Upper lobe of right lung (tissue), 1 donor: ENCODE data around the gene LIN7A. TPM values are rescaled to one million over a fixed set of nuclear protein-coding genes. Genes with fewer than 3 reads are reported as not detected.

ENCODE experiments used
- ATAC-seq: fragments of 200-7000 bp; cut with Tn5 transposase; one replicate; pipeline ENCODE4 v1.9.1; 2020; ENCODE audit warnings: mild to moderate bottlenecking, moderate library complexity
- DNase-seq: peaks from one replicate; pipeline ENCODE4 v3.0.0-alpha.2; 2020
- H3K27ac ChIP-seq: fragments of 200-600 bp; one replicate; pipeline ENCODE4 v1.8.0; 2022
- H3K27me3 ChIP-seq: fragments of 200-600 bp; one replicate; pipeline ENCODE4 v1.8.0; 2022; ENCODE audit warnings: mild to moderate bottlenecking
- H3K36me3 ChIP-seq: fragments of 200-600 bp; one replicate; pipeline ENCODE4 v1.8.0; 2022
- H3K4me1 ChIP-seq: fragments of 200-600 bp; one replicate; pipeline ENCODE4 v1.8.0; 2022
- H3K4me3 ChIP-seq: fragments of 200-600 bp; one replicate; pipeline ENCODE4 v1.8.0; 2022; ENCODE audit warnings: mild to moderate bottlenecking
- H3K9me3 ChIP-seq: fragments of 200-600 bp; one replicate; pipeline ENCODE4 v1.8.0; 2022
- CTCF ChIP-seq: fragments of 200-600 bp; IDR thresholded peaks from one replicate; pipeline ENCODE4 v1.8.0; 2022; ENCODE audit warnings: antibody characterized with exemption
- intact Hi-C: fragments of 100-400 bp; cut with DNase I; formaldehyde crosslinking; loops from one replicate; pipeline ENCODE4 v1.11.0; 2022
- total RNA-seq: library from RNA; stranded (reverse); fragmentation: NEBNext Ultra II Directional; extraction: Animal tissue kit (Norgen Biotek cat#: 25700); gene quantifications from one replicate; pipeline ENCODE4 v1.2.1, GENCODE V29; 2021
- donor health status: DM: no; HTN: yes; CAD: no; lungs with severe emphysema.

LIN7A gene
- total RNA-seq, 1 donor from 2014 or later, result 18.9 TPM

- Histone ChIP-seq H3K9me3 (no peaks in the 10 kb centered on the region), H3K27ac (no peak overlapping the region), H3K4me1 (no peaks in the 10 kb centered on the region), H3K27me3 (no peaks in the 10 kb centered on the region), H3K36me3 (no peaks in the 10 kb centered on the region), H3K4me3 (no peak overlapping the region)
- DNase-seq (no peak), ATAC-seq (no peak)
- intact Hi-C loops, result no loop called here
- TF ChIP-seq CTCF, result no peak
These were observed 77.5 kb downstream of the LIN7A start for GRCh38 chr12:80860206-80860605.

GRCh38 chr12:80858356-80858755 lies 79.4 kb downstream of the LIN7A start:
- Histone ChIP-seq H3K27ac (no peak overlapping the region), H3K9me3 (no peaks in the 10 kb centered on the region)
- no peak for DNase-seq

GRCh38 chr12:80857311-80857710 lies 80.4 kb downstream of the LIN7A start:
- Histone ChIP-seq H3K27ac (no peak overlapping the region), H3K36me3 (no peaks in the 10 kb centered on the region), H3K9me3 (no peaks in the 10 kb centered on the region), H3K4me3 (no peak overlapping the region), H3K4me1 (no peaks in the 10 kb centered on the region), H3K27me3 (no peaks in the 10 kb centered on the region)
- DNase-seq, result no peak
- ATAC-seq, result no peak
- intact Hi-C loops, result no loop called here
- TF ChIP-seq CTCF, result no peak

More at GRCh38 chr12:80858356-80858755, 79.4 kb downstream of the LIN7A start:
- no peaks in the 10 kb centered on the region for H3K4me1 ChIP-seq
- H3K4me3 ChIP-seq, result no peak overlapping the region
- no peak for ATAC-seq
- no peaks in the 10 kb centered on the region for H3K27me3 ChIP-seq
- TF ChIP-seq CTCF, result no peak
- intact Hi-C loops, result no loop called here
- no peaks in the 10 kb centered on the region for H3K36me3 ChIP-seq

GRCh38 chr12:80849337-80849736 lies 88.4 kb downstream of the LIN7A start:
- Histone ChIP-seq H3K4me1 (no peaks in the 10 kb centered on the region), H3K9me3 (no peaks in the 10 kb centered on the region), H3K36me3 (no peaks in the 10 kb centered on the region), H3K27me3 (no peaks in the 10 kb centered on the region), H3K27ac (no peak overlapping the region), H3K4me3 (no peak overlapping the region)
- ATAC-seq, result no peak
- DNase-seq, result no peak
- intact Hi-C loops, result loop anchor here (5.0 kb wide), 1 partner anchor 33 kb away; no protein-coding TSS in a partner anchor
- no peak for TF ChIP-seq CTCF

GRCh38 chr12:80848858-80849257 lies 88.9 kb downstream of the LIN7A start:
- no peaks in the 10 kb centered on the region for H3K36me3 ChIP-seq
- intact Hi-C loops, result loop anchor here (5.0 kb wide), 1 partner anchor 33 kb away; no protein-coding TSS in a partner anchor
- H3K4me1 ChIP-seq, result no peaks in the 10 kb centered on the region
- no peak overlapping the region for H3K27ac ChIP-seq
- no peak for TF ChIP-seq CTCF
- no peak for DNase-seq
- H3K9me3 ChIP-seq, result no peaks in the 10 kb centered on the region
- H3K27me3 ChIP-seq, result no peaks in the 10 kb centered on the region
- no peak for ATAC-seq
- H3K4me3 ChIP-seq, result no peak overlapping the region

GRCh38 chr12:80847575-80847974 lies 90.2 kb downstream of the LIN7A start:
- Histone ChIP-seq H3K27me3 (no peaks in the 10 kb centered on the region), H3K27ac (no peak overlapping the region)
- no peak for ATAC-seq

More at GRCh38 chr12:80847575-80847974, 90.2 kb downstream of the LIN7A start:
- no peak for DNase-seq
- no peaks in the 10 kb centered on the region for H3K9me3 ChIP-seq
- no peak overlapping the region for H3K4me3 ChIP-seq
- H3K36me3 ChIP-seq, result no peaks in the 10 kb centered on the region
- H3K4me1 ChIP-seq, result no peaks in the 10 kb centered on the region
- intact Hi-C loops, result loop anchor here (5.0 kb wide), 1 partner anchor 35 kb away; no protein-coding TSS in a partner anchor
- no peak for TF ChIP-seq CTCF
